CD8-positive, alpha-beta memory T cell (primary cell): Measurements from ENCODE around the gene STUM. TPM values are rescaled to one million over a fixed set of nuclear protein-coding genes. Genes with fewer than 3 reads are reported as not detected.
A peak's percentile ranks its signal among the peaks of the same experiment; 100 is the strongest.

ENCODE experiments used
- CTCF ChIA-PET: fragments of 350-600 bp; sonication (Branson Sonifier 250); formaldehyde crosslinking; loops from one replicate; lab custom pipeline; 2021; ENCODE audit warnings: antibody characterized with exemption; lab: Charles Lee
- POLR2A ChIA-PET: fragments of 350-600 bp; sonication (Branson Sonifier 250); formaldehyde crosslinking; loops from one replicate; lab custom pipeline; 2021; ENCODE audit warnings: antibody characterized with exemption; lab: Charles Lee
- DNase-seq, 5 donors: peaks; one replicate each; pipeline versions ENCODE4 v3.0.0 to v3.0.0-alpha.2; 2020 to 2022; ENCODE audit warnings: mixed read lengths in 1 of 5
- H3K27ac ChIP-seq: one replicate; pipeline ENCODE4 v1.7.0; 2013; ENCODE audit warnings: low read depth, mild to moderate bottlenecking, low read length, moderate library complexity
- H3K27me3 ChIP-seq: 2 replicates; pipeline ENCODE4 v1.7.0; 2013; ENCODE audit warnings: low read length, mild to moderate bottlenecking; ENCODE audit not compliant: insufficient read depth, poor library complexity, severe bottlenecking
- H3K36me3 ChIP-seq: 2 replicates; pipeline ENCODE4 v1.7.0; 2013; ENCODE audit warnings: mild to moderate bottlenecking, low read length, moderate library complexity; ENCODE audit not compliant: insufficient read depth
- H3K4me1 ChIP-seq: 2 replicates; pipeline ENCODE4 v1.7.0; 2013; ENCODE audit warnings: mild to moderate bottlenecking, low read length, moderate library complexity; ENCODE audit not compliant: insufficient read depth
- H3K4me3 ChIP-seq: 2 replicates; pipeline ENCODE4 v1.7.0; 2013; ENCODE audit warnings: mild to moderate bottlenecking, low read length
- H3K9me3 ChIP-seq: 2 replicates; pipeline ENCODE4 v1.7.0; 2013; ENCODE audit warnings: mild to moderate bottlenecking, low read length
- H3K27ac Mint-ChIP-seq, 8 donors: one replicate each; pipeline ENCODE4 v1.8.0; 2020 to 2021; ENCODE audit warnings: mixed read lengths in 8 of 8, mild to moderate bottlenecking in 6 of 8, inconsistent platforms in 3 of 8, moderate library complexity in 3 of 8
- H3K27me3 Mint-ChIP-seq, 2 donors: one replicate each; pipeline ENCODE4 v1.8.0; 2020 to 2021; ENCODE audit warnings: mixed read lengths in 2 of 2, mild to moderate bottlenecking in 1 of 2, moderate library complexity in 1 of 2
- H3K36me3 Mint-ChIP-seq, 3 donors: one replicate each; pipeline ENCODE4 v1.8.0; 2020 to 2021; ENCODE audit warnings: mixed read lengths in 3 of 3, inconsistent platforms in 1 of 3, mild to moderate bottlenecking in 1 of 3
- H3K4me1 Mint-ChIP-seq, 3 donors: one replicate each; pipeline ENCODE4 v1.8.0; 2020 to 2021; ENCODE audit warnings: mixed read lengths in 3 of 3, inconsistent platforms in 1 of 3, mild to moderate bottlenecking in 1 of 3
- H3K4me3 Mint-ChIP-seq, 7 donors: one replicate each; pipeline ENCODE4 v1.8.0; 2020 to 2021; ENCODE audit warnings: mixed read lengths in 7 of 7, mild to moderate bottlenecking in 6 of 7, moderate library complexity in 4 of 7, inconsistent platforms in 2 of 7
- H3K9me3 Mint-ChIP-seq, 5 donors: one replicate each; pipeline ENCODE4 v1.8.0; 2020 to 2022; ENCODE audit warnings: mixed read lengths in 5 of 5, mild to moderate bottlenecking in 3 of 5, moderate library complexity in 2 of 5, inconsistent platforms in 1 of 5
- polyA plus RNA-seq: library from polyadenylated mRNA; unstranded; fragments of 300-500 nt; fragmentation: Illumina TruSeq; gene quantifications from one replicate; pipeline ENCODE4 v1.2.3, GENCODE V29; 2021
- total RNA-seq, 2 experiments: library from RNA; stranded (reverse); gene quantifications; one replicate each; pipeline ENCODE4 v1.2.3, GENCODE V29; 2021

The STUM gene
- total and polyA plus RNA-seq, 3 experiments from 2014 or later, result 0.13 TPM; not detected in 2

DNA sequence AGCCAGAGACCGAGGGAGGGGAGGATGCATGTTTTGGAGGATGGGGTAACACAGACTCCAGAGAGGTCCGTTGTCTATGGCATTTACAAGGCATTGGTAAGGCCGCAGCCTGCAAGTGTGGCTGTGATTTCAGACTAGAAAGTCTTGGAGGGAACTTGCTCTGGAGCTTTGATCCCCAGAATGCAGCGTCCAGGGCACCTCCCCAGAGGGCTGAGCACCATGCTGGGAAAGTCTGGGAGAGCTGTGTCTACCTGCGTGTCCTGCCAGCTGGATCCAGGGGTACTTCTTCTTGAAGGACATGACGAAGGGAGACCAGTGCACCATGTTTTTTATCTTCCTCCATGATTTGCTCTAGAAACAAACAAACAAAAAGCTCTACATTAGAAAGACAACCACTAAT, 99.9 kb downstream of the STUM start:
- no peaks in the 10 kb centered on the region for H3K9me3 Mint-ChIP-seq
- H3K27ac Mint-ChIP-seq, result peak overlapping the region in 6 of 8 donors; percentile 38 to 78 (median 67)
- Histone ChIP-seq H3K4me1 (peaks cover 57% of the 10 kb centered on the region), H3K27me3 (no peaks in the 10 kb centered on the region), H3K27ac (no peak overlapping the region), H3K9me3 (no peaks in the 10 kb centered on the region), H3K4me3 (no peak overlapping the region), H3K36me3 (peaks cover 36% of the 10 kb centered on the region)
- H3K36me3 Mint-ChIP-seq, result peaks cover 0 to 70% (median 5%) of the 10 kb centered on the region in 3 donors
- DNase-seq, result no peak
- peaks cover 0 to 1% of the 10 kb centered on the region in 2 donors for H3K27me3 Mint-ChIP-seq
- ChIA-PET POLR2A (interaction anchor here (1.0 kb wide), 1 partner anchor 86 kb away, joined by 3 read pairs; no protein-coding TSS in a partner anchor), CTCF (interaction anchor here (1.1 to 1.8 kb wide), 6 partner anchors 11 to 180 kb away, joined by 3 to 9 read pairs (median 5); no protein-coding TSS in a partner anchor)
- H3K4me1 Mint-ChIP-seq, result peaks cover 0 to 62% (median 60%) of the 10 kb centered on the region in 3 donors
- no peak overlapping the region for H3K4me3 Mint-ChIP-seq

GRCh38 chr1:226649244-226649643, 100.7 kb downstream of the STUM start:
- Mint-ChIP-seq H3K9me3 (no peaks in the 10 kb centered on the region), H3K27me3 (peaks cover 0 to 1% of the 10 kb centered on the region in 2 donors), H3K4me1 (peaks cover 0 to 54% (median 52%) of the 10 kb centered on the region in 3 donors), H3K4me3 (no peak overlapping the region), H3K36me3 (peaks cover 0 to 62% (median 5%) of the 10 kb centered on the region in 3 donors), H3K27ac (peak overlapping the region in 5 of 8 donors; percentile 50 to 89 (median 73))
- Histone ChIP-seq H3K36me3 (peaks cover 36% of the 10 kb centered on the region), H3K4me1 (peaks cover 49% of the 10 kb centered on the region), H3K27ac (no peak overlapping the region), H3K9me3 (no peaks in the 10 kb centered on the region), H3K4me3 (no peak overlapping the region), H3K27me3 (no peaks in the 10 kb centered on the region)
- no peak for DNase-seq
- ChIA-PET CTCF (interaction anchor here (1.3 to 1.7 kb wide), 2 partner anchors 23 to 178 kb away, joined by 3 to 9 read pairs; no protein-coding TSS in a partner anchor), POLR2A (no interaction called here)

DNA sequence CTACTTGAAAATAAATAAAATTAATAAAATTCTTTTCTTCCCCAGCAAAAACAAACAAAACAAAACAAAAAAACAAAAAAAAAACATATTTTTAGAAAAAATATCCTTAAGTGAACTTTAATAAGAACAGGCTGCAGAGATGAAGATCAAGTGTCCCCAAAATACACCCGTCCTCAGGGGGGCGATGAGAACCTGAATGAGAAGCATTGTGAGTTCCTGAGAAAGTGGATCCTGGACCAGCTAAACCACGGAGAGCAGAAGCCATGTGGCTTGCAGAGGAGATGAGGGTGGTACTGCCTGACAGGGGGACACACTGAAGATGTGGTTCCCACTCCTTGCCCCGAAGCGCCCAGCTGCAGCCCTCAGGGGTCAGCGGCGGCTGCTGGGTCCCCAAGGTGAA, 101.2 kb downstream of the STUM start:
- no peak overlapping the region for H3K4me3 Mint-ChIP-seq
- Histone ChIP-seq H3K27ac (no peak overlapping the region), H3K27me3 (no peaks in the 10 kb centered on the region), H3K4me1 (peaks cover 43% of the 10 kb centered on the region), H3K4me3 (no peak overlapping the region), H3K36me3 (peaks cover 36% of the 10 kb centered on the region), H3K9me3 (no peaks in the 10 kb centered on the region)
- peaks cover 0 to 48% (median 47%) of the 10 kb centered on the region in 3 donors for H3K4me1 Mint-ChIP-seq
- H3K27ac Mint-ChIP-seq, result peak overlapping the region in 4 of 8 donors; percentile 74 to 86 (median 80)
- H3K27me3 Mint-ChIP-seq, result peaks cover 0 to 1% of the 10 kb centered on the region in 2 donors
- CTCF ChIA-PET, result interaction anchor here (1.3 kb wide), 1 partner anchor 177 kb away, joined by 3 read pairs; no protein-coding TSS in a partner anchor
- DNase-seq, result peak in 2 of 5 donors; percentile 63 to 65
- peaks cover 0 to 57% (median 5%) of the 10 kb centered on the region in 3 donors for H3K36me3 Mint-ChIP-seq
- no peaks in the 10 kb centered on the region for H3K9me3 Mint-ChIP-seq
- POLR2A ChIA-PET, result interaction anchor here (1.0 kb wide), 1 partner anchor 178 kb away, joined by 3 read pairs; no protein-coding TSS in a partner anchor

GRCh38 chr1:226650236-226650841, 101.8 kb downstream of the STUM start:
- Mint-ChIP-seq H3K4me1 (peaks cover 0 to 43% (median 43%) of the 10 kb centered on the region in 3 donors), H3K36me3 (peaks cover 0 to 52% (median 5%) of the 10 kb centered on the region in 3 donors), H3K4me3 (peak overlapping the region in 1 of 7 donors; percentile 61), H3K27ac (peak overlapping the region in 5 of 8 donors; percentile 74 to 87 (median 84)), H3K9me3 (no peaks in the 10 kb centered on the region), H3K27me3 (peaks cover 0 to 1% of the 10 kb centered on the region in 2 donors)
- no peak for DNase-seq
- peaks cover 36% of the 10 kb centered on the region for H3K36me3 ChIP-seq
- no peaks in the 10 kb centered on the region for H3K27me3 ChIP-seq
- H3K27ac ChIP-seq, result no peak overlapping the region
- H3K4me1 ChIP-seq, result peaks cover 38% of the 10 kb centered on the region
- ChIA-PET CTCF (interaction anchor here (1.3 to 3.0 kb wide), 2 partner anchors 37 to 177 kb away, joined by 3 to 15 read pairs; no protein-coding TSS in a partner anchor), POLR2A (interaction anchor here (1.0 kb wide), 1 partner anchor 178 kb away, joined by 3 read pairs; no protein-coding TSS in a partner anchor)
- no peak overlapping the region for H3K4me3 ChIP-seq
- H3K9me3 ChIP-seq, result no peaks in the 10 kb centered on the region

DNA sequence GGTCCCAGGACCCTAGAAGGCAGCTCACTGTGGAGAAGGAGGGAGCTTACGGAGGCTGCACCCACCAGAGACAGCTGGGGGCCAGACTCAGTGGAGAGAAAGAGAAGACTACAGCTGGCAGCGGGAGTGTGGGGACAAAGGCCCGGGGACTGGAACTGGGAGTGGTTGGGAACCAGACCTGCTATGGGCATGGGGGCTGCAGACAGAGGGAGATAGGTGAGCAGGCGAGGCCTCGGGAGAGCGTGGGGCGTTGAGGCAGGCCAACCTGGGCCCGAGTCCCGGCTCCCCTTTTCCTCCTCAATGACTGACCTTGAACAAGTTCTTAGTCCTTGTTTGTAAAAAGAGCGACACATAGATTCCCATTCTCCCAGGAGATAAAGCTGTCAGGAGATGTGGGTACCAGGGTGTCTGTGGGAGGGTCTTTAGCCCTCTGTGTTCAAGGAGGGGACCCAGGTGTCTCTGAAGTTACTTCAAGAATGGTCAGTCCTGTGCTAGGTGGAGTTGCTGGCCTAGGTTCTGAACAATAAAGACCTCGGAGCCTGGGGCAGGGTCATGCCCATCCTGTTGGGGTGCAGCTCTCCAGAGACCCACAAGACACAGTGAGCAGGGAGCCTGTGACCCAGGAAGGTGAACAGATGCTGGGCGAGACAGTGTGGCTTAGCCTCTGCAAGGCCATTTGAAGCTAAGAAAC, 102.6 kb downstream of the STUM start:
- H3K4me1 Mint-ChIP-seq, result peaks cover 0 to 36% (median 34%) of the 10 kb centered on the region in 3 donors

DNA sequence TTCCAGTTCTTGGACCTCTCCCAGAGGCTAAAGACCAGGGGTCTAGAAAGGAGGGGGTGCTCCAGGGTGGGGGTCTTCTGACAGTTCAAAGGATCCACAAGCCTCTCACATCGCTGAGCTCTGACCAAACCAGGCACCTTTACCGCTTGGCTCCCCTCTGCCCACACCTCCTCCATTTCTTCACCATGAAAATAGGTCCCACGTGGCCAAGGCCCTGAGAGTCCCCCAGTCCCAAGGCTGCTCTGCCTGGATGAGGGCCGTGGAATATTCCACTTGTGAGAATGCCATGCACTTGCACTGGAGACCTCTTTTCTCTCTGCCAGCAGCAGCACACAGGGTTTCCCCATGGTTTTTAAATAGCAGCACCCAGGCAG, 103.2 kb downstream of the STUM start:
- no peaks in the 10 kb centered on the region for H3K27me3 ChIP-seq
- no peak overlapping the region for H3K4me3 Mint-ChIP-seq
- peaks cover 24% of the 10 kb centered on the region for H3K4me1 ChIP-seq
- peak overlapping the region in 1 of 8 donors; percentile 85 for H3K27ac Mint-ChIP-seq
- peaks cover 25% of the 10 kb centered on the region for H3K36me3 ChIP-seq
- DNase-seq, result no peak
- H3K4me3 ChIP-seq, result no peak overlapping the region
- no peaks in the 10 kb centered on the region for H3K9me3 ChIP-seq
- H3K9me3 Mint-ChIP-seq, result no peaks in the 10 kb centered on the region
- peaks cover 0 to 37% (median 29%) of the 10 kb centered on the region in 3 donors for H3K4me1 Mint-ChIP-seq
- peaks cover 0 to 41% (median 5%) of the 10 kb centered on the region in 3 donors for H3K36me3 Mint-ChIP-seq
- no peak overlapping the region for H3K27ac ChIP-seq
- ChIA-PET POLR2A (interaction anchor here (3.3 kb wide), 1 partner anchor 87 kb away, joined by 28 read pairs; the partner anchor contains the start of gene ITPKB), CTCF (interaction anchor here (1.2 to 3.0 kb wide), 2 partner anchors 35 to 79 kb away, joined by 3 to 15 read pairs; no protein-coding TSS in a partner anchor)
- peaks cover 0 to 1% of the 10 kb centered on the region in 2 donors for H3K27me3 Mint-ChIP-seq

More for the DNA sequence above, 102.6 kb downstream of the STUM start:
- H3K9me3 ChIP-seq, result no peaks in the 10 kb centered on the region
- H3K4me1 ChIP-seq, result peaks cover 29% of the 10 kb centered on the region
- Mint-ChIP-seq H3K27ac (peak overlapping the region in 4 of 8 donors; percentile 74 to 94 (median 82)), H3K27me3 (peaks cover 0 to 1% of the 10 kb centered on the region in 2 donors), H3K4me3 (peak overlapping the region in 3 of 7 donors; percentile 22 to 51 (median 48)), H3K36me3 (peaks cover 0 to 43% (median 5%) of the 10 kb centered on the region in 3 donors), H3K9me3 (no peaks in the 10 kb centered on the region)
- H3K36me3 ChIP-seq, result peaks cover 30% of the 10 kb centered on the region
- CTCF ChIA-PET, result interaction anchor here (1.2 to 3.0 kb wide), 2 partner anchors 36 to 79 kb away, joined by 3 to 15 read pairs; no protein-coding TSS in a partner anchor
- no peak for DNase-seq
- H3K27me3 ChIP-seq, result no peaks in the 10 kb centered on the region
- H3K4me3 ChIP-seq, result no peak overlapping the region
- no peak overlapping the region for H3K27ac ChIP-seq
- POLR2A ChIA-PET, result no interaction called here

- no peak overlapping the region for H3K27ac Mint-ChIP-seq
- peaks cover 15% of the 10 kb centered on the region for H3K4me1 ChIP-seq
- peaks cover 0 to 45% (median 28%) of the 10 kb centered on the region in 3 donors for H3K4me1 Mint-ChIP-seq
- H3K27me3 Mint-ChIP-seq, result peaks cover 0 to 1% of the 10 kb centered on the region in 2 donors
- DNase-seq, result no peak
- H3K4me3 ChIP-seq, result no peak overlapping the region
- H3K9me3 Mint-ChIP-seq, result no peaks in the 10 kb centered on the region
- ChIA-PET CTCF (interaction anchor here (3.0 kb wide), 1 partner anchor 35 kb away, joined by 15 read pairs; no protein-coding TSS in a partner anchor), POLR2A (interaction anchor here (1.8 to 3.3 kb wide), 3 partner anchors 8 to 86 kb away, joined by 8 to 28 read pairs (median 13); partner anchors contain the start of gene ITPKB)
- H3K27me3 ChIP-seq, result no peaks in the 10 kb centered on the region
- peak overlapping the region in 6 of 7 donors; percentile 12 to 87 (median 75) for H3K4me3 Mint-ChIP-seq
- peaks cover 0 to 41% (median 5%) of the 10 kb centered on the region in 3 donors for H3K36me3 Mint-ChIP-seq
- H3K27ac ChIP-seq, result peak overlapping the region; percentile 74
- H3K9me3 ChIP-seq, result no peaks in the 10 kb centered on the region
- H3K36me3 ChIP-seq, result peaks cover 16% of the 10 kb centered on the region
Measured at GRCh38 chr1:226652613-226653012, 104.0 kb downstream of the STUM start.
